SK-N-SH (cell line): ENCODE results near the gene CERS6.
A peak's percentile ranks its signal among the peaks of the same experiment; 100 is the strongest.

Experiments
- CHD2 ChIP-seq: fragments of 150-350 bp; IDR thresholded peaks from 2 replicates; pipeline ENCODE4 v1.6.1; 2018; ENCODE audit warnings: low read length; ENCODE audit not compliant: partially characterized antibody
- CTCF ChIP-seq: fragments of 200-600 bp; sonication (generic); IDR thresholded peaks from 2 replicates; pipeline ENCODE4 v1.6.1; 2017; ENCODE audit warnings: antibody characterized with exemption, mild to moderate bottlenecking, moderate library complexity
- EP300 ChIP-seq, 2 experiments: IDR thresholded peaks; 2 replicates each; pipeline versions ENCODE4 v1.4.0 to v1.6.1; 2012; ENCODE audit warnings: borderline replicate concordance in 1 of 2, low read depth in 1 of 2, low read length in 1 of 2
- EZH2phosphoT487 ChIP-seq: fragments of 200-600 bp; sonication (generic); IDR thresholded peaks from 2 replicates; pipeline ENCODE4 v1.6.1; 2017; ENCODE audit warnings: low read depth, mixed run types, mild to moderate bottlenecking, antibody characterized with exemption, moderate library complexity, borderline replicate concordance
- MAX ChIP-seq: IDR thresholded peaks from 2 replicates; pipeline ENCODE4 v1.4.0; 2012; ENCODE audit warnings: low read depth
- POLR2AphosphoS5 ChIP-seq: IDR thresholded peaks from 2 replicates; pipeline ENCODE4 v1.6.1; 2012; ENCODE audit warnings: low read depth, low read length
- RCOR1 ChIP-seq: fragments of 150-350 bp; IDR thresholded peaks from 2 replicates; pipeline ENCODE4 v1.6.1; 2017; ENCODE audit warnings: antibody characterized with exemption, low read length
- REST ChIP-seq: IDR thresholded peaks from 2 replicates; pipeline ENCODE4 v1.6.1; 2012; ENCODE audit warnings: mild to moderate bottlenecking, low read depth, low read length, moderate library complexity
- RFX5 ChIP-seq: IDR thresholded peaks from 2 replicates; pipeline ENCODE4 v1.6.1; 2012; ENCODE audit warnings: mild to moderate bottlenecking, improper control_type of control experiment, low read length
- SIN3A ChIP-seq: IDR thresholded peaks from 2 replicates; pipeline ENCODE4 v1.6.1; 2012; ENCODE audit warnings: low read depth, mild to moderate bottlenecking, low read length, moderate library complexity, borderline replicate concordance
- TAF1 ChIP-seq: IDR thresholded peaks from 2 replicates; pipeline ENCODE4 v1.6.1; 2012; ENCODE audit warnings: low read depth, mild to moderate bottlenecking, low read length, moderate library complexity, borderline replicate concordance
- TEAD4 ChIP-seq: IDR thresholded peaks from 2 replicates; pipeline ENCODE4 v1.4.0; 2012; ENCODE audit warnings: mild to moderate bottlenecking, borderline replicate concordance; ENCODE audit not compliant: insufficient read depth
- YY1 ChIP-seq: IDR thresholded peaks from 2 replicates; pipeline ENCODE4 v1.4.0; 2012; ENCODE audit warnings: low read depth, mild to moderate bottlenecking

GRCh38 chr2:168577885-168578284, 121.8 kb downstream of the CERS6 start:
- TF ChIP-seq EZH2phosphoT487 (no peak), REST (no peak), CTCF (no peak), RCOR1 (peak; percentile 87), POLR2AphosphoS5 (no peak), YY1 (no peak), TAF1 (no peak), CHD2 (peak; percentile 72), MAX (no peak), TEAD4 (no peak), EP300 (IDR thresholded peaks at IDR 0.05; ENCODE audit: borderline replicate concordance in 1 of 2, low read depth in 1 of 2, low read length in 1 of 2) (peak in 1 of 2 experiments; percentile 82; a peak in 2 of 4 replicates), RFX5 (no peak), SIN3A (no peak)
